CD4-positive, alpha-beta T cell (primary cell): ENCODE measurements around the gene IFNGR1. TPM values are rescaled to one million over a fixed set of nuclear protein-coding genes. Genes with fewer than 3 reads are reported as not detected.

Experiments
- ATAC-seq: fragments of 200-7000 bp; cut with Tn5 transposase; one replicate; pipeline ENCODE4 v1.10.0; 2022; ENCODE audit warnings: mild to moderate bottlenecking; ENCODE audit not compliant: poor library complexity
- CTCF ChIA-PET: fragments of 350-600 bp; sonication (Branson Sonifier 250); formaldehyde crosslinking; loops from one replicate; lab custom pipeline; 2021; ENCODE audit warnings: antibody characterized with exemption, inconsistent platforms; lab: Charles Lee
- POLR2A ChIA-PET: fragments of 350-600 bp; sonication (Branson Sonifier 250); formaldehyde crosslinking; loops from one replicate; lab custom pipeline; 2021; ENCODE audit warnings: antibody characterized with exemption, inconsistent platforms; lab: Charles Lee
- DNase-seq, 14 experiments: peaks; one replicate each; pipeline ENCODE4 v3.0.0-alpha.2; 2013 to 2020; ENCODE audit warnings: mixed read lengths in 2 of 14
- H3K27ac ChIP-seq, 2 donors: one replicate each; pipeline versions ENCODE4 v1.5.1 to v1.7.0; 2013; ENCODE audit warnings: low read length in 2 of 2, low read depth in 1 of 2, mild to moderate bottlenecking in 1 of 2
- H3K27me3 ChIP-seq, 2 experiments: 1 replicate in 1 of 2; 2 replicates in 1 of 2; pipeline versions ENCODE4 v1.6.1 to v1.7.0; 2013; ENCODE audit warnings: low read length in 2 of 2, control low read depth in 1 of 2, mild to moderate bottlenecking in 1 of 2, moderate library complexity in 1 of 2; ENCODE audit not compliant: insufficient read depth in 2 of 2, control insufficient read depth in 1 of 2
- H3K36me3 ChIP-seq: one replicate; pipeline ENCODE4 v1.6.1; 2013; ENCODE audit warnings: low read length, control low read depth; ENCODE audit not compliant: insufficient read depth
- H3K4me1 ChIP-seq: one replicate; pipeline ENCODE4 v1.6.1; 2013; ENCODE audit warnings: low read length, control low read depth; ENCODE audit not compliant: insufficient read depth
- H3K4me3 ChIP-seq: one replicate; pipeline ENCODE4 v1.5.1; 2013; ENCODE audit warnings: mild to moderate bottlenecking, low read length, moderate library complexity
- H3K9me3 ChIP-seq, 2 experiments: 1 replicate in 1 of 2; 2 replicates in 1 of 2; pipeline versions ENCODE4 v1.6.1 to v1.7.0; 2013; ENCODE audit warnings: low read length in 2 of 2, mild to moderate bottlenecking in 2 of 2, control low read depth in 1 of 2, moderate library complexity in 1 of 2; ENCODE audit not compliant: control insufficient read depth in 1 of 2, insufficient read depth in 1 of 2
- H3K27ac Mint-ChIP-seq: one replicate; pipeline ENCODE4 v1.8.0; 2020; ENCODE audit warnings: mixed read lengths
- H3K27me3 Mint-ChIP-seq: one replicate; pipeline ENCODE4 v1.8.0; 2021; ENCODE audit warnings: mixed read lengths
- H3K36me3 Mint-ChIP-seq: one replicate; pipeline ENCODE4 v1.8.0; 2021; ENCODE audit warnings: low read depth, mixed read lengths
- H3K4me1 Mint-ChIP-seq: one replicate; pipeline ENCODE4 v1.8.0; 2021; ENCODE audit warnings: low read depth, mixed read lengths
- H3K4me3 Mint-ChIP-seq: one replicate; pipeline ENCODE4 v1.8.0; 2020; ENCODE audit warnings: mild to moderate bottlenecking, mixed read lengths
- H3K9me3 Mint-ChIP-seq: one replicate; pipeline ENCODE4 v1.8.0; 2020; ENCODE audit warnings: mixed read lengths
- intact Hi-C, 2 experiments: fragments of 100-400 bp; cut with DNase I in 1 of 2; cut with micrococcal nuclease in 1 of 2; formaldehyde crosslinking; loops; one replicate each; pipeline versions ENCODE4 v1.15.1 to v1.9.0; 2023 to 2025; cut with DNase I, micrococcal nuclease
- total RNA-seq, 174 experiments: library from RNA in 2 of 174; stranded (reverse) in 2 of 174; gene quantifications; one replicate each; pipeline ENCODE4 v1.2.3 and lab custom pipeline; 2021 to 2026
- TF ChIP-seq, protein P1 (sequence below): fragments of 200-600 bp; IDR thresholded peaks from one replicate; pipeline ENCODE4 v1.8.0; 2022; ENCODE audit warnings: antibody characterized with exemption, mild to moderate bottlenecking

IFNGR1 gene
- total RNA-seq, 2 experiments from 2014 or later: 81.7 to 84.3 TPM

DNA sequence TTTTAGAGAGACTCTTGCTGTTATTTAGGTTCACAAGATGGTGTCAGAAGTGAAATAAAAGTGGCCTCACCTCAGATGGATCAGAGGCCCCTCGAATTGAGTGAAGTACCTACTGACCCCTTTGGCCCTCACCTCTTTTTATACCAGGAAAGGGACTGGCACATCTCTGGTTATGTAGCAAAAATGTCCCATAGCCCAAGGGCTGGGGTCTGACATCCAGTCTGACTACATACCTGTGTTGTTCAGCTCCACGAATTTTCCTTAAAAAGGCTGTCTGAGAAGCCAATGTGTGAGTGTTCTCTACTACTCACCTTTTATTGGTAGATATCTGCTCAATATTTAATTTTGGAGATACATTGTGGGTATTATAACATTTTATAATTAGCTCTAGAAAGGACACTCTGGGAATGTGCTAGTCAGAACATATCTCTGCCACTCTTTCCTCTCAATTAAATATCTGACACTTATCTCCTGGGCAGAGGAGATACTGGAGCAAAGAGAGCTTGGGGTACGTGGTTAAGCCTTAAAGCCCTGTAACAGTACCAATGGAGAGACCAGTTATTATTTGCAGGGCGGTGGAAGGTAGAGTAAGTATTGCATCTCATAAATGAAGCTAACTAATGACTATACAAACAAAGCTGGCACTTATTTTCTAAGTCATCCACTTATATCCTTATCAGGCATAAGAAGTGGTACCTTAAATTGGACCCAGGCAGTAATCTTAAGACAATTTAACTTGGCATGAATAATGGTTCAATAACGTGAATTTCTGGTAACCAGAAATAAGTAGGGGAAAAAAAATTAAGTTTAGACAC lies 25.7 kb downstream of the IFNGR1 start:
- ATAC-seq (no peak), DNase-seq (no peak)
- Histone ChIP-seq H3K9me3 (peaks cover 0 to 4% of the 10 kb centered on the region in 2 experiments), H3K27ac (no peak overlapping the region), H3K36me3 (peaks cover 9% of the 10 kb centered on the region), H3K27me3 (no peaks in the 10 kb centered on the region), H3K4me1 (no peaks in the 10 kb centered on the region), H3K4me3 (no peak overlapping the region)
- ChIA-PET POLR2A (no interaction called here), CTCF (interaction anchor here (0.6 kb wide), 1 partner anchor 184 kb away, joined by 4 read pairs; no protein-coding TSS in a partner anchor)
- Mint-ChIP-seq H3K27ac (no peak overlapping the region), H3K36me3 (peaks cover 10% of the 10 kb centered on the region), H3K4me3 (no peak overlapping the region), H3K27me3 (no peaks in the 10 kb centered on the region), H3K9me3 (peaks cover 9% of the 10 kb centered on the region), H3K4me1 (peaks cover 10% of the 10 kb centered on the region)
- TF ChIP-seq, protein P1, sequence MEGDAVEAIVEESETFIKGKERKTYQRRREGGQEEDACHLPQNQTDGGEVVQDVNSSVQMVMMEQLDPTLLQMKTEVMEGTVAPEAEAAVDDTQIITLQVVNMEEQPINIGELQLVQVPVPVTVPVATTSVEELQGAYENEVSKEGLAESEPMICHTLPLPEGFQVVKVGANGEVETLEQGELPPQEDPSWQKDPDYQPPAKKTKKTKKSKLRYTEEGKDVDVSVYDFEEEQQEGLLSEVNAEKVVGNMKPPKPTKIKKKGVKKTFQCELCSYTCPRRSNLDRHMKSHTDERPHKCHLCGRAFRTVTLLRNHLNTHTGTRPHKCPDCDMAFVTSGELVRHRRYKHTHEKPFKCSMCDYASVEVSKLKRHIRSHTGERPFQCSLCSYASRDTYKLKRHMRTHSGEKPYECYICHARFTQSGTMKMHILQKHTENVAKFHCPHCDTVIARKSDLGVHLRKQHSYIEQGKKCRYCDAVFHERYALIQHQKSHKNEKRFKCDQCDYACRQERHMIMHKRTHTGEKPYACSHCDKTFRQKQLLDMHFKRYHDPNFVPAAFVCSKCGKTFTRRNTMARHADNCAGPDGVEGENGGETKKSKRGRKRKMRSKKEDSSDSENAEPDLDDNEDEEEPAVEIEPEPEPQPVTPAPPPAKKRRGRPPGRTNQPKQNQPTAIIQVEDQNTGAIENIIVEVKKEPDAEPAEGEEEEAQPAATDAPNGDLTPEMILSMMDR: no peak
- intact Hi-C loops: no loop called here

DNA sequence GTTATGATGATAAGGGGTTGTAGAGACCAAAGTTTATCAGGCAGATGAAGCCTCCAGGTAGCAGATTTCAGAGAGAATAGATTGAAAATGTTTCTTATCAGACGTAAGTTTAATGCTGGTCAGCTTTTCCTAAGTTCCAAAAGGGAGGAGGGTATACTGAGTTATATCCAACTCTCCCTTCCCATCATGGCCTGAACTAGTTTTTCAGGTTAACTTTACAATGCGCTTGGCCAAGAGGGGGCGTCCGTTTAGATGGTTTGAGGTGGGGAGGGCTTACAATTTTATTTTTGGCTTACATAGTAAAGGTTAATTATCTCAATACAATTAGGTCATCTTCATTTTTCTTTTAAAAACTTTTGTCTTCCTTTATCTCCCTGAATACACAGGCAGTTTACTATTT lies 26.4 kb downstream of the IFNGR1 start:
- H3K9me3 Mint-ChIP-seq: peaks cover 9% of the 10 kb centered on the region
- H3K27ac Mint-ChIP-seq: no peak overlapping the region
- ChIA-PET CTCF (interaction anchor here (0.6 kb wide), 1 partner anchor 185 kb away, joined by 4 read pairs; no protein-coding TSS in a partner anchor), POLR2A (no interaction called here)
- peaks cover 3 to 5% of the 10 kb centered on the region in 2 experiments for H3K9me3 ChIP-seq
- TF ChIP-seq, protein P1: no peak
- DNase-seq (no peak), ATAC-seq (no peak)
- H3K27me3 Mint-ChIP-seq: no peaks in the 10 kb centered on the region
- peaks cover 3% of the 10 kb centered on the region for H3K36me3 ChIP-seq
- intact Hi-C loops: no loop called here
- no peaks in the 10 kb centered on the region for H3K27me3 ChIP-seq
- no peaks in the 10 kb centered on the region for H3K4me1 ChIP-seq
- peaks cover 10% of the 10 kb centered on the region for H3K4me1 Mint-ChIP-seq
- H3K27ac ChIP-seq: no peak overlapping the region
- peaks cover 4% of the 10 kb centered on the region for H3K36me3 Mint-ChIP-seq
- no peak overlapping the region for H3K4me3 Mint-ChIP-seq
- no peak overlapping the region for H3K4me3 ChIP-seq

DNA sequence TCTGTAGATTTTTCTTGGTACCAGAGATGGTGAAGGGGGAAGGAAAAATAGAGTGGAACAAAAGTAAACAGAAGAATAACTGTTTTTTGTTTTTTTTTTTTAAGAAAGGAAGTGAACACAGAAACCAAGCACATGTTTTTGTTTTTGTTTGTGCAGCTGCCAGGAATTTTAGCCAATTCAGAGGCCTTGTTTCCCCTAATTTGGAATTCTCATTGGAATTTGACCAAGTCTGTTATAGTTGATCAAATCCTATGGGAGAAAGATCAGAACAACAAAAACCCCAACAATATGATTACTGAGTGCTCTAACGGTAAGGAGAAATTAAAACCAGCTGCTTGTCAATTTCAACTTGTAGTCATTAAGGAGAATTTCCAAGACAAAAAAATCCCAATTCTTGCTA lies 27.5 kb downstream of the IFNGR1 start:
- Mint-ChIP-seq H3K4me1 (peaks cover 8% of the 10 kb centered on the region), H3K27me3 (no peaks in the 10 kb centered on the region), H3K27ac (no peak overlapping the region), H3K4me3 (no peak overlapping the region), H3K36me3 (no peaks in the 10 kb centered on the region), H3K9me3 (peaks cover 12% of the 10 kb centered on the region)
- intact Hi-C loops: no loop called here
- TF ChIP-seq, protein P1: no peak
- POLR2A ChIA-PET: no interaction called here
- ATAC-seq: no peak
- Histone ChIP-seq H3K36me3 (no peaks in the 10 kb centered on the region), H3K27ac (no peak overlapping the region), H3K9me3 (peaks cover 4 to 5% of the 10 kb centered on the region in 2 experiments), H3K4me3 (no peak overlapping the region), H3K27me3 (no peaks in the 10 kb centered on the region), H3K4me1 (no peaks in the 10 kb centered on the region)
- CTCF ChIA-PET: no interaction called here
- no peak for DNase-seq
